Left renal pelvis (tissue), 4 donors: ENCODE results near the gene FBLN1. TPM values are rescaled to one million over a fixed set of nuclear protein-coding genes. Genes with fewer than 3 reads are reported as not detected.
"Not testable (repeated sequence)": the region's sequence is repeated elsewhere in the genome, so short reads cannot be mapped to it uniquely, and the experiment has no call there.

Experiments
- DNase-seq, 4 donors: peaks; one replicate each; pipeline ENCODE4 v3.0.0-alpha.2; 2013; ENCODE audit warnings: low read depth in 4 of 4, low spot score in 3 of 4
- polyA plus RNA-seq, 4 donors: library from polyadenylated mRNA; unstranded; fragments of 120-200 nt; gene quantifications; one replicate each; pipeline ENCODE4 v1.2.1, GENCODE V29; 2013; ENCODE audit not compliant: insufficient read length in 4 of 4

Gene FBLN1
- polyA plus RNA-seq, 4 donors: 135 to 572 (median 169) TPM

DNA sequence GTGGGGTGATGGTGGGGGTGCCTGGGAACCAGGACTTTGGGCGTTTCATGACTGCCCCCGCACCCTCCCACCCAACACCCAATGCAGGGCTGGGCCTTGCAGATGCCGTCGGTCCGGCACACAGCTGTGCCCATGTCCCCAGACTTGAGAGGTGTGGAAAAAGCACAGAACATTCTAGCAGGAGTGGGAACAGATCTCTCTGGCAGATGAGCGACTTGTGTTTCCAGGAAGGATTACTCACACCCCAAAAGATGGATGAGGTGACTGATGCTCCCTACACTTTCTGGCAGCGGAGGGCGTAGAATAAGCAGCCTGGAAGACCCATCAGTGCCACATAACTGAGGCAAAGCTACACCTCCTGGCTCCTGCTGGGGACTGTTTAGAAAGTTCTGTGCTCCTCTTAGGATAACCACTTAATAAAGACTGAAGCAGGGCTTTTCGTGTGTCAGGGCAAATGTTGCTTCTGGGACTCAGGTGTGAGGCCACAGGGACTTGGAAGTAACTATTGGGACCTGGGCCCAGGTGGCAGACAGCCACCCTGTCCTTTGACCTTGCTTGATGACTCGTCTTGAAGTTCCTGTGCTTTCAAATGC is 24.2 kb downstream of the FBLN1 start:
- DNase-seq: no peak

DNA sequence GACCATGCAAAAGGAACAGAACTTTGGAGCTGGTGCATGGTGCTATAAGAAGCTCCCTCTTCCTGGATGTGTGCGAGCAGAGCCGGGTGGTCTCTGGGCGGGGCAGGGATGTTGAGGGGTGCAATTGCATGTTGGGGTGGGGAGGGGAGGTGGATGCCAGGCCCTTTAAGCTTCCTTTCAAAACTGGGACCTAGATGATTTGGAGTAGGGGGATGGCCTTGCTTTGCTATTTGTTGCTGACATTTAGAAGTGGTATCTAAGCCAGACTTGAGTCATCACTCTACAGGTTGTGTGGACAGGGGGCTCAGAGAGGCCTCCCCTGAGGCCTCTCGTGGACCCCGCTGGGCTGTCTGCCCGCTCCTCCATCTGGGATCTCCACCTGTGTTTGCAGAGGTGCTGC is 24.8 kb downstream of the FBLN1 start:
- DNase-seq: no peak

DNA sequence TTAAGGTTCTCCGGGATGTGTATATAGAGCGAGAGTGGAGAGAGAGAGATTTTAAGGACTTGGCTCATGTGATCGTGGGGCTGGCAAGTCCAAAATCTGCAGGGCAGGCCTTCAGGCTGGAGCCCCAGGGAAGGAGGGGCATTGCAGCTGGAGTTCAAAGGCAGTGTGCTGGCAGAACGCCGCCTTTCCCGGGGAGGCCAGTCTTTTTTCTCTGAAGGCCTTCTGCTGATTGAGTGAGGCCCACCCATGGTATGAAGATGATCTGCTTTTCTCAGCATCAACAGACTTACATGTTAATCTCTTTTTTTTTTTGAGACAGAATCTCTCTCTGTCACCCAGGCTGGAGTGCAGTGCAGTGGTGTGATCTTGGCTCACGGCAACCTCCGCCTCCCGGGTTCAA is 25.4 kb downstream of the FBLN1 start:
- DNase-seq: no peak

DNA sequence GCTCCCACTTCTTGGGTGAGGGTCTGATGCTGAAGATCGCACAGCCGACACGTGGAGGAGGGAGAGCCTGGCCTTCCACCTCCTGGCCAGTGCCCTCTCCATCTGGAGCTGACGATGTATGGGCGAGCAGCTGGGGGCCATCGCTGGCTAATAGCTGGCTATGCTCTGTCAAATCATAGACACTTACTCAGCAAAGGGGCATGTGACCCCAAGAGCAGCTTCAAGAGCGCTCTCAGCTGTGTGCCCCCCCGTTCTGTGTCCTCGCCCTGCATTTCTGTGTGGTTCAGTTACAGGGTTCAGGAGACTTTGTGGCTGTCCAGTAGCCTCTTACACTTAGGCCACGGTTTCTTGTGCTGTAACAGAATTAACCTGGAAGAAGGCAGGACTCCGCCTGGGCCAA is 26.4 kb downstream of the FBLN1 start:
- DNase-seq: no peak

DNA sequence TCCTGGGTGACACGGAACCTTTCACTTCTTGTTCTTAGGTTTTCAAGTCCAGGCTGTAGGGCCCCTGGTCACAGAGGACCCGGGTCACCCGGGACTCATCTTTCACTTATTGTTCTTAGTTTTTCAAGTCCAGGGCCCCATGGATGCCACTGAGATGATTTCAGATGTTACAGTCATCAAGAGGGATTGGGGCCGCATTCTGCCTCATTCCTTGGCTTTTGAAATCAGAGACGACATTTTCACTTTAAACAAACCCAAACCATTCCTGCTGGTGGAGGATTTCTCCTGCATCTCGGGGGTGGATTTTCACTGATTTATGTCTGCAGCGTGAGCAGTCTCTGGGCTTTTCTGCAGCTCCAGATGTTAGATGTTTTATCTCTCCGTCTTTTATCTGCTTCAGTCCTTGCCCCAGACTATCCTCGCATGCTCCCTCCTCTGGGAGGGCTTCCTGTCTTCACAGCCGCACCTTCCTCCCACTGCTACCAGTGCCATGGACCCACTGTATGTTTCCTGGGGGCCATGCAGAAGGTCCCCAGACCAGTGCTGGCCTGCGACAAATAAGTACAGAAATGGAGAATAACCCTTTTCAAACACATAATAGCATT is 27.4 kb downstream of the FBLN1 start:
- DNase-seq: no peak

DNA sequence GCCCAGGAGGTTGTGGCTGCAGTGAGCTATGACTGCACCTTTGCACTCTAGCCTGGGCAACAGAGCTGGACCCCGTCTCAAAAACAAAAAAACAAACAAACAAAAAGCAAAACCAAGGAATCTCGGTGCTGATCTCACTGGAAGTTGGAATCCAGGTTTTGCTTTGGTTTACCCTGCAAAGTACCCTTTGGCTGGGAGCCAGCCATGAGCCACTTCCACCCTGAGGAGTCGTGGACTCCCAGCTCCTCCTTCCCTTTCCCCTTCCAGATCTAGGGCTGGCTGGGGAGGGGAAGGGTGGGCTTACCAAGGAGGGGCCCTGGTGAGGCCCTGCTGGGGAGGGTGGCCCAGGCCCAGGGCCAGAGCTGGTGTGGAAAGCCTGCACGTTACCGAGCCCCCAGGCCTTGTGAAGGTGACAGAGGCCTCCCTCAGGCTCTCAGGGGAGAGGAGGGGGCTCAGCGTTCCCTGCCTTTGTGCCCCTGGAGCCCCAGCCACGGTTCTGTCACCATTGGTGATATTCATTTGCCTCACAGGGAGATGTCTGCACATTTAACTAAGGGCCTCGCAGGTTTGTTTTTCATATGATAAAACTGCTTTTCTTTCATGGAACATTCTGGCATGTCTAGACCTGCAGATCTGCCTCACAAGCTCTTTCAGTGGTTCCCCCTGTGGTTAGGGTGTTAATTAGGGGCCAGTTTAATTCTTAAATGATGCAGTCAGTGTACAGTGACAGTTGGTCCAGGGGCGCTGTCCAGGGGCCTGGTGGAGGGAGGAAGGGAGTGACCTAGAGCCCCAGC is 29.0 kb downstream of the FBLN1 start:
- no peak for DNase-seq

DNA sequence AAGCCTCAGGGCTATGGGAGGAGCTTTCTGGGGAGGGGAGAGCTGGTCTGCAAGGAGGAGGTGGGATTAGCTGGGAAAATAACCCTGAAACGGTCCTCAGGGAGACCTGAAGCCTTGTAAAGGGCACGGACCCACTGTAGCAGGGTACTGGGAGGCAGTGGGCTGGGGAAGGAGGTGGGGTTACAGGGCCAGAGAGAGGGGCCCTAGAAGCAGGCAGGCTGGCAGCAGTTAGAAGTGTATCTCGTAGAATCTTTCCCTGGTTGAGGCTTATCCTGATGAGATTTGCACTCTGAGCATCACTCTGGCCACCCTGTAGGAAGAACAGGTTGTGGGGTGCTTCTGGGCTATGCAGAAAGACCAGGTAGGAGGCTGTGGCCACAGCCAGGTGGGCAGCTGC is 29.6 kb downstream of the FBLN1 start:
- DNase-seq: no peak

DNA sequence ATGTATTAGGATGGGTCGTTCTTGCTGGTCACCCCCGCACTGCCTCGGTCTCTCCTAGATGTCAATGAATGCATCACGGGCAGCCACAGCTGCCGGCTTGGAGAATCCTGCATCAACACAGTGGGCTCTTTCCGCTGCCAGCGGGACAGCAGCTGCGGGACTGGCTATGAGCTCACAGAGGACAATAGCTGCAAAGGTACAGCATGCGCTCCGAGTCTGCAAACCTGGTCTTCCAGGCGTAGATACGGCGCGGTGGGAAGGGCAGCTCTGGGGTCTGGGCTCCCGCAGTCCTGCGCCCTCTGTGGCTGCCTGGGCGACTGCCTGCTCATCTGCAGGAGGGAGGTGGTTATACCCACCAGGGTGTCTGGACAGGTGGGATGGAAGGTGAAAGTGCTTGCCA is 31.0 kb downstream of the FBLN1 start:
- DNase-seq: no peak

DNA sequence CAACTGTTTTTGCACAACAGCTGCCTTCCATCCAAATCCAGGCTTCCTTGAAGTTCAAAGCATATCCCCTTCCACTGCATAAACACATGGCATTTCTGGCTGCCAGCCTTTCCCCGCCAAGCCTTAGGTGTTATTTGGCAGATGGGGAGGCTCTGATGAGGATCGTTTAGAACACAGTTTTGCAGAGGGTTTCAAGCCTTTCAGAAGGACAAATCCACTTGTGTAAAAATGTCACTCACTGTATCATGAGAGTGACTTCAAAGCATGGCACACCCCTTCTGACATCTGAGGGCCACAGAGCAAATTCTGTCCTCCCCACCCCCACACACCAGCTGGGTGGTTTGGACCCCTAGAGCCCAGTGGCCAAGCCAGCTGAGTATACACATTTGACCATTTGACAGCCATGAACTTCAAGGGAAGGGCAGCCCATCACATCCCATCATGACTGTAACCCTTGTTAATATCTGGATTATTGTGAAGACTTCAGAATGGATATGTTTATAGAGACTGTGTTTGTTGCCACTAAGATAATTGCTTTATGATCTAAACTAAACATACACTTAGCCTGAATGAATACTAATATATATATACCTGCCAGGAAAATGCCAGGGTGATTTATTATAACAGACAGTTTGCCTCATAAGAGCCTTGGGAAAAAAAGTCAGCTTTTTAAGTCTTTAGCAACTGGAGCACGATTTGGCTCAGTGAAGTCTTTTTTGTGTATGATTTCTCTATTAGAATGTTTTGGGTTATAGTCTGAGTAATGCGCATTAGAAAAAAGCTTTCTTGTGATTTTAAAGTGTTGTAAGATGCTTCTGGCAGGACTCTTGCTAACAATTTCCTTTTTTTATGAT is 31.9 kb downstream of the FBLN1 start:
- DNase-seq: peak in 1 of 4 donors; percentile 47

DNA sequence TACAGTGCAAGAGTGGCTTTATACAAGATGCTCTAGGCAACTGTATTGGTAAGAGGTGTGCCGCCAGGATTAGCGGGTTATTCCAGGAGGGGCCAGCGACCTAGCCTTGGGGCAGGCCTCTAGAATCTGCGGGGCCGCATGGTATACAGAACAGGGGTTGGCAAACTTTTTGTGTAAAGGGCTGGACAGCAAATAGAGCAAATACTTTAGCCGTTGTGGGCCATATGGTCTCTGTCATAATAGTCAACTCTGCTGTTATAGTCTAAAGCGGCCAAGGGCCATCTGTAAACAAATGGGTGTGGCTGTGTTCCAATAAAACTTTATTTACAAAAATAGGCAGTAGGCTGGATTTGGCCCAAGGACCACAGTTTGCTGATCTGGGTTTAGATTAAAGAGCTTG is 32.6 kb downstream of the FBLN1 start:
- no peak for DNase-seq

DNA sequence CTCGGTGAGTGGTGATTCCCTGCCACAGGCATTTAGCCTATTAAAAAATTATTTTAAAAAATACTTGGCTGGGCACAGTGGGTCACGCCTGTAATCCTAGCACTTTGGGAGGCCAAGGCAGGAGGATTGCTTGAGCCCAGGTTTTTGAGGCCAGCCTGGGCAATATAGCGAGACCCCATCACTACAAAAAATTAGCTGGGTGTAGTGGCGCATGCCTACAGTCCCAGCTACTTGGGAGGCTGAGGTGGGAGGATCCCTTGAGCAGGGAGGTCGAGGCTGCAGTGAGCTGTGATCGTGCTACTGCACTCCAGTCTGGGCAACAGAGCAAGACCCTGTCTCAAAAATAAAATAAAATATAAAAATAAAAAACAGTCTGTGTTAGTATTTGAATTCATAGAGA is 33.2 kb downstream of the FBLN1 start:
- not testable (repeated sequence) for DNase-seq

DNA sequence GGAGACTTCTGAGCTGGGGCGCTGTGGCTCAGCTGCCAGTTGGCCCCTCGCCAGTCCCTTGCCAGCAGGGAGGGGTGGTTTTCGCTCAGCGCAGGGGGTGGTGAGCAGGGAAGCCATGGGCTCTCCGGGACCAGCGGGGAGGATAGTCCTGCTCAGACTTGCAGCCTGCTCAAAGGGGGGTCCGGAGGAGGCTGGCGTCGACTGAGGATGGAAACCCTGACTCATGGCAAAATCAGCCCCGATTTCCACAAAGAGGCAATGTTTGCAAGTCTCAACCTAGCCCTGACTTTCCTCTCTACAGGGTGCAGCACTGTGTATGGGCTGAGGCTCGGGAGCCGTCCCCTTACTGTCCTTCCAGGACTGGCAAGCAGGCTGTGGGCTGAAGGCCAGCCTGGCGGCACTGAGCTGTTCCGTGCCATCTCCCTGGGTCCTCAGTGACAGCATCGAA is 35.1 kb downstream of the FBLN1 start:
- no peak for DNase-seq

DNA sequence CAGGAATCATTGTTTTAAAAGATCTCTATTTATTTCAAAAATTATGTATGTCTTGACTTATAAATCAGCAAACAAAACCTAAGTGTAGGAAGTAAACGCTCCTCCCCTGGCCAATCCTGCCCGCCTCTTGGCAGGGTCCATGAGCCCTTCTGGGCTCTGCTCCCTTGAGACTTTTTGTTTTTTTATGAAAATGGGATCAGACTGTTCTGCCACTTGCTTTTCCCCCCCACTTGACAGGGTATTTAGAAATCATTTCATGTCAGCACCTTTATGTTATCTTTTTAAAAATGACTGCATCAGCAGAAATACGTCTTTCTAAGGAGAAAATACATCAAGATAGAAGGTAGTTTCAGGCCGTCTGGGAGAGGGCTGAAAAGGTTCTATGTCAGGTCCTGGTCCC is 35.6 kb downstream of the FBLN1 start:
- no peak for DNase-seq

DNA sequence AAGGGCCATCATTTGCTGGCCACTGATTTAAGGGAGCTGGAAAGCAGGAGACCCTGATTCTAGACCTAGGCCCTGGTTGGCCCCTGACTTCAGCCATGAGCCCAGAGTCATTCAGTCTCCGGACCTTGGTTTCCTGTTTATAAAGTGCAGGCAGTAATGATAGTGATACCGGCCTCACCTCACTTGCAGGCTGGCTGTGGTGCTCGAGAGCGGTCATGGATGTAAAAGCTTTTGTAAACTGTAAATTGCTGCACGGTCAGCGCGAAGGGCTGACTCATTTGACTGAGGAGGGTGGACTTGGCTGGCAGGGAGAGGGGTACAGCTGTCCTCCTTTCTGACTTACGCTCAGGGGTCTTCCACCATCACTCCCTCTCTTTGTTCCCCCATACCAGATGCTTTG is 37.4 kb downstream of the FBLN1 start:
- no peak for DNase-seq

DNA sequence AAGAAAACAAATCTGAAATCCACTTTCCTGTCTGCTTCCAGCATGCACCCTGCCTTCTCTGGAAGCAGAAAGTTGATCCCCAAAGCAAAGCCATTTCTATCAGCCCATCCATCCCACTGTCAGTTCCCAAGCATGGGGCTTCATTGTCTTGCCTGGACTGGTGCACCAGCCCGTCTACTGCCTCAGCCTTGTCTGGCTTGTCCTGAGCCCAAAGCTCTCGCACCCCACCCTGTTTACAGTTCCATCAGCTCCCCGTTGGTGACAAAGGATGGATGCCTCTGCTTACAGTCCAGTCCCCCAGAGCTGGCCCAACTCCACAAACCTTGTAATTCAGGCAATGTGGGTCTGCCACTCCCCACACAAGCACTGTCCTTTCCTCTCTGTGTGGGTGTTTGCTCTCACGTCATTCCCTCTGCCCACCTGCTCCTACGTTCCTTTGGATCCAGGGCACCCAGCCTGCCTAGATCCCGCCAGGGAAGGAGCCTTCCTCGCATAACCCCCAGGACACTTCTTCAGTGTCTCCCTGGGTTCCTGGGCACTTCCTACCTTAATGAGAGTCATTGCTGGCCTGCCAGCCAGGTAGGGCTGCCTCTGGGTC is 38.8 kb downstream of the FBLN1 start:
- DNase-seq: no peak

DNA sequence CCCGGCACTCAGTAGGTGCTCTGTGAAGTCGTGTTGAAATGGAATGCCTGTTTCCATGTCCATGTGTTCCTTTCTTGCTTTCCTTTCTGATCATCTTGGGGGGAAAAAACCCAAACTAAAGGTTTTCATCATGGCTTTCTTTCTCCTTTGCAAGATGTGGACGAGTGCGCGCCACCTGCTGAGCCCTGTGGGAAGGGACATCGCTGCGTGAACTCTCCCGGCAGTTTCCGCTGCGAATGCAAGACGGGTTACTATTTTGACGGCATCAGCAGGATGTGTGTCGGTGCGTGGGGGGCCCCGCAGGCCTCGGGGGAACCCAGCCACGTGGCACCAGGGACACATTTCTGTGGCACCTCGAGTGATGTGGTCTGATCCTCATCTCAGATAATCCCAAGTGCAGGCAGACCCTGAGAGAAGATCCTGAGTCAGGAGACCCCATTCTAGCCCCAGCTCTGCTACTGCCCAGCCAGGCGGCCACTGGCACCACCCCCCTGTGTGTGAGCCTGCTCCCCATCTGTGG is 39.4 kb downstream of the FBLN1 start:
- DNase-seq: no peak

DNA sequence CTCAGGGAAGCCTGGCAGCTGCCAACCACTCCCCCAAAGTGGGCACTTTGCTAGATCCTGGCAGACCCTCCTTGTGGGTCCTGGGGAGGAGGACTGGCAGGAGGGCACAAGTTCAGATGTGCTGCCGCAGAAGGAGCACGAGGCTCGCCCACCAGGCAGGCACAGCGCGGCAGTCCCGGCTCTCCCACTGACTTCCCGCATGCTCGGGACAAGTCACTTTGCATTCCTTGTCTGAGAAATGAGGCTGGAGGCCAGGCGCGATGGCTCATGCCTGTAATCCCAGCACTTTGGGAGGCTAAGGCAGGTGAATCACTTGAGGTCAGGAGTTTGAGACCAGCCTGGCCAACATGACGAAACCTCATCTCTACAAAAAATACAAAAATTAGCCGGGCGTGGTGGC is 40.1 kb downstream of the FBLN1 start:
- DNase-seq: not testable (repeated sequence)

DNA sequence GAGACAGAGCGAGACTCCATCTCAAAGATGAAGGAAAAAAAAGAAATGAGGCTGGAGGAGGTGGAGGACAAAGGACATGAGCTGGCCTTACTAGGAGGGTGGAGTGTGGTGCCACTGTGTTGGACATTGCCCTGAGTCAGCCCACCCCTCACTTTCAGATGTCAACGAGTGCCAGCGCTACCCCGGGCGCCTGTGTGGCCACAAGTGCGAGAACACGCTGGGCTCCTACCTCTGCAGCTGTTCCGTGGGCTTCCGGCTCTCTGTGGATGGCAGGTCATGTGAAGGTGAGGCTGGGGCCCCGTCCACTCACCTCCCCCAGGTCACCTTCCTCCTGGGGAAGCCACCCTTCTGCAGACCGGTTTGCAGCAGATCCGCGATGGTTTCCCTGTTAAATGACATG is 40.6 kb downstream of the FBLN1 start:
- DNase-seq: no peak

DNA sequence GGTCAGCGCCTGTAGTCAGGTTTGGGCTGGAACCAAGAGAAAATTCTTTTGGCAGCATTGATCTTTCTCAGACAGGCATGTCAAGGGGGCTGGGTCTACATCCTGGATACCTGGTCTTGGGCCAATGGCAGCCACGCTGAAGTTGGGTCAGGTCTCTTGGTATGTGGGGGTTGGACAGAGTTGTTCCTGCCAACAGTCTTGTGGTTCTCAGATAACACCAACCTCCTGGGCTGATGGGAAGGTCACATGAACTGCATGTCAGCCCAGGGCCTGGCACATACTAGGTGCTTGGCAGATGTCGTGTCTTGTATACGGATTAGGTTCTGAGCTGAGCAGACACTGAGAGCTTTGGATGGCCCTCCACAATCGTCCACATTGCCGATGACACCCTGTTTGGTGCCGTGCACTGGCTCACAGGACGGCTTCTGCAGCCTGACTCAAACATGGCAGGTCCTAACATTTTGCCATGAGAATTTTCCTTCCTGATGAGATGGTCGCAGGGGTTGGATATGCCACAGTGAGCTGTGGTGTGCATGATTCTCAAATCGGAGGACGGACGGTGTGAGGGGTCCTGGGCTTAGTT is 42.0 kb downstream of the FBLN1 start:
- DNase-seq: no peak

DNA sequence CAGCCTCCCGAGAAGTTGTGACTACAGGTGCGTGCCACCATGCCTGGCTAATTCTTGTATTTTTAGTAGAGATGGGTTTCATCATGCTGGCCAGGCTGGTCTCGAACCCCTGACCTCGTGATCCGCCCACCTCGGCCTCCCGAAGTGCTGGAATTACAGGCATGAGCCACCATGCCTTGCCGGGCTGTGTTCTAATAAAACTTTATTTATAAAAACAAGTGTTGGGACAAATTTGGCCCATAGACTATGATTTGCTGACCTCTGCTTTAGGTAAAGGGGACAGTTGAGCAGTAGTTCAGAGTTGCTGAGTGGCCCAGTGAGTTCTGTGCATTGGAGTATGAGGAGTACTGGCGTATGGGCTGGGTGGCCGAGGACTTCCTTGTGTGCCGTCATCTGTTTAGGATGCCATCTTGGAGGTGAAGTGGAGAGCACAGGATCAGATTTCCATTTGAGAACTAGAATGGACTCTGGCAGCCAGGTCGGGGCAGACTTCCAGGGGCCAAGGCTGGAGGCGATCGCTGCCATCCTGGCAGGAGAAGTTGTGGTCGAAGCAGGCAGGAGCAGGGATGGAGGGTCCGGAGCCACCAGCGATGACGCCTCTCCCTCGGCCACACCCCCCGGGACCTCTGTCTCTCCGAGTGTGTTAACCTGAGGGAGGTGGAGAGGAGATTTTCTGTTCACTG is 43.8 kb downstream of the FBLN1 start:
- no peak for DNase-seq
